ENCODE data around the gene CDC20. TPM values are rescaled to one million over a fixed set of nuclear protein-coding genes. Genes with fewer than 3 reads are reported as not detected.

CDC20 gene
- total and polyA plus RNA-seq, 2 of the 8 experiments (the other 6 are each of a cell fraction or from before 2014, with no cell fraction given): 214 to 221 TPM

DNA sequence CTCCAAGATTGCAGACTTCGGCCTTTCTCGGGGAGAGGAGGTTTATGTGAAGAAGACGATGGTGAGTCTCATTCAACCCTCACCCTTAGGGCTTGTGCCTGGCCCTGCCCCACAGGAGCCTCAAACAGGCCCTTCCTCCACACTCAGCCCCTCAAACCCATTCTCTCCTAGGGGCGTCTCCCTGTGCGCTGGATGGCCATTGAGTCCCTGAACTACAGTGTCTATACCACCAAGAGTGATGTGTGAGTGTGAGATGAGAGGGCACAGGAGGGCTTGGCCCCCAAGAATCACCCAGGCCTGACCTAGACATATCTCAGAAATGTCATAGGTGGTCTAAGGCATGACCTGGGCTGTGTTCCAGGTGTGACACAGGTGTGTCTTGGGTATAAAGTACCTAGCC is 39.5 kb upstream of the CDC20 start:
- Histone ChIP-seq H3K18ac (ENCODE audit: extremely low read depth, low read length) (no peak overlapping the region), H3K4me1 (replicated peaks in 1 of 4; ENCODE audit: control insufficient read depth in 3 of 4, insufficient read depth in 4 of 4, low read length in 3 of 4) (peaks cover 0 to 5% (median 0%) of the 10 kb centered on the region in 4 experiments; a peak in 1 of 7 replicates), H3K56ac (replicated peaks; ENCODE audit: insufficient read length, low read depth, low read length) (no peak overlapping the region), H3K9me3 (ENCODE audit: insufficient read depth in 2 of 2, low read depth in 1 of 2, low read length in 1 of 2) (no peaks in the 10 kb centered on the region), H2AK5ac (ENCODE audit: low read depth, low read length) (no peak overlapping the region), H2AFZ (ENCODE audit: low read length) (no peak overlapping the region), H3K36me3 (ENCODE audit: control insufficient read depth in 2 of 4, insufficient read depth in 4 of 4, low read length in 3 of 4) (no peaks in the 10 kb centered on the region), H3K4me3 (ENCODE audit: extremely low read depth in 1 of 4, insufficient read depth in 2 of 4, low read depth in 3 of 4, low read length in 4 of 4) (no peak overlapping the region), H3K27me3 (replicated peaks in 1 of 4; ENCODE audit: control insufficient read depth in 3 of 4, extremely low read depth in 1 of 4, insufficient read depth in 3 of 4, low read length in 3 of 4) (no peaks in the 10 kb centered on the region; a peak in 1 of 7 replicates), H2BK5ac (ENCODE audit: low read depth, low read length) (no peak overlapping the region), H2BK15ac (ENCODE audit: low read length) (no peak overlapping the region), H3K79me1 (ENCODE audit: low read depth, low read length) (no peaks in the 10 kb centered on the region), H3K9ac (replicated peaks in 1 of 4; ENCODE audit: extremely low read depth in 1 of 4, low read depth in 3 of 4, low read length in 3 of 4) (no peak overlapping the region), H4K5ac (ENCODE audit: insufficient read length, low read depth, low read length) (no peak overlapping the region), H4K20me1 (replicated peaks in 1 of 2; ENCODE audit: control insufficient read depth in 1 of 2, insufficient read depth in 2 of 2, low read length in 2 of 2) (no peaks in the 10 kb centered on the region), H2BK12ac (ENCODE audit: low read depth, low read length) (no peak overlapping the region), H4K8ac (ENCODE audit: extremely low read depth, insufficient read depth, low read length) (no peak overlapping the region), H2BK120ac (replicated peaks; ENCODE audit: low read depth, low read length) (no peak overlapping the region), H2BK20ac (ENCODE audit: low read length) (no peak overlapping the region), H3K14ac (ENCODE audit: insufficient read length) (no peak overlapping the region), H3K4me2 (ENCODE audit: insufficient read depth in 1 of 2, low read depth in 2 of 2, low read length in 2 of 2) (no peak overlapping the region), H3K27ac (ENCODE audit: low read depth, low read length) (no peak overlapping the region), H3K4ac (replicated peaks; ENCODE audit: insufficient read length, low read depth, low read length) (no peak overlapping the region), H3K79me2 (ENCODE audit: control insufficient read depth in 1 of 2, insufficient read depth in 2 of 2, low read length in 2 of 2) (no peaks in the 10 kb centered on the region), H3K23me2 (ENCODE audit: low read depth, low read length) (no peaks in the 10 kb centered on the region), H3K23ac (ENCODE audit: insufficient read length) (no peak overlapping the region), H4K91ac (replicated peaks; ENCODE audit: insufficient read length, low read length) (no peak overlapping the region)
- WGBS, 2 experiments (ENCODE audit: extremely low coverage in 1 of 2, insufficient coverage in 1 of 2, insufficient read length in 1 of 2, insufficient replicate concordance in 2 of 2, low coverage in 1 of 2, low lambda C conversion rate in 2 of 2, missing lambda C conversion rate in 1 of 2): 85% methylated on average over 5 of the region's 5 CpGs; no CpG with 5 or more reads in 1 of the 2 experiments
- ChIA-PET POLR2A (ENCODE audit: partially characterized antibody) (no interaction called here), CTCF (ENCODE audit: partially characterized antibody) (interaction anchor here (1.1 kb wide), 1 partner anchor 27 kb away, joined by 3 read pairs; no protein-coding TSS in a partner anchor)
- DNase-seq (ENCODE audit: low read depth in 1 of 2, low spot score in 2 of 2): no peak
- FAIRE-seq: no peak
- TF ChIP-seq CTCF (IDR thresholded peaks at IDR 0.05; ENCODE audit: control extremely low read depth in 1 of 3, insufficient read depth in 1 of 3, low read depth in 1 of 3, low read length in 3 of 3): no peak
- no peak for TF ChIP-seq EZH2 (IDR thresholded peaks at IDR 0.05; ENCODE audit: low read depth, low read length, severe bottlenecking)
- TF ChIP-seq RAD21 (IDR thresholded peaks at IDR 0.05 in 1 of 2, conservative IDR thresholded peaks at IDR 0.05 in 1 of 2; ENCODE audit: low read depth in 2 of 2, low read length in 2 of 2): no peak

Data from H1 (cell line).